Measurements from ENCODE around the gene SETBP1.

- TF ChIP-seq SIN3A (IDR thresholded peaks at IDR 0.05; ENCODE audit: borderline replicate concordance, insufficient read depth, low read depth, low read length): no peak
- TF ChIP-seq, protein P1, sequence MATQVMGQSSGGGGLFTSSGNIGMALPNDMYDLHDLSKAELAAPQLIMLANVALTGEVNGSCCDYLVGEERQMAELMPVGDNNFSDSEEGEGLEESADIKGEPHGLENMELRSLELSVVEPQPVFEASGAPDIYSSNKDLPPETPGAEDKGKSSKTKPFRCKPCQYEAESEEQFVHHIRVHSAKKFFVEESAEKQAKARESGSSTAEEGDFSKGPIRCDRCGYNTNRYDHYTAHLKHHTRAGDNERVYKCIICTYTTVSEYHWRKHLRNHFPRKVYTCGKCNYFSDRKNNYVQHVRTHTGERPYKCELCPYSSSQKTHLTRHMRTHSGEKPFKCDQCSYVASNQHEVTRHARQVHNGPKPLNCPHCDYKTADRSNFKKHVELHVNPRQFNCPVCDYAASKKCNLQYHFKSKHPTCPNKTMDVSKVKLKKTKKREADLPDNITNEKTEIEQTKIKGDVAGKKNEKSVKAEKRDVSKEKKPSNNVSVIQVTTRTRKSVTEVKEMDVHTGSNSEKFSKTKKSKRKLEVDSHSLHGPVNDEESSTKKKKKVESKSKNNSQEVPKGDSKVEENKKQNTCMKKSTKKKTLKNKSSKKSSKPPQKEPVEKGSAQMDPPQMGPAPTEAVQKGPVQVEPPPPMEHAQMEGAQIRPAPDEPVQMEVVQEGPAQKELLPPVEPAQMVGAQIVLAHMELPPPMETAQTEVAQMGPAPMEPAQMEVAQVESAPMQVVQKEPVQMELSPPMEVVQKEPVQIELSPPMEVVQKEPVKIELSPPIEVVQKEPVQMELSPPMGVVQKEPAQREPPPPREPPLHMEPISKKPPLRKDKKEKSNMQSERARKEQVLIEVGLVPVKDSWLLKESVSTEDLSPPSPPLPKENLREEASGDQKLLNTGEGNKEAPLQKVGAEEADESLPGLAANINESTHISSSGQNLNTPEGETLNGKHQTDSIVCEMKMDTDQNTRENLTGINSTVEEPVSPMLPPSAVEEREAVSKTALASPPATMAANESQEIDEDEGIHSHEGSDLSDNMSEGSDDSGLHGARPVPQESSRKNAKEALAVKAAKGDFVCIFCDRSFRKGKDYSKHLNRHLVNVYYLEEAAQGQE (IDR thresholded peaks at IDR 0.05; ENCODE audit: insufficient read depth in 1 of 2, low read depth in 2 of 2, low read length in 1 of 2): no peak
- TF ChIP-seq, protein P2, sequence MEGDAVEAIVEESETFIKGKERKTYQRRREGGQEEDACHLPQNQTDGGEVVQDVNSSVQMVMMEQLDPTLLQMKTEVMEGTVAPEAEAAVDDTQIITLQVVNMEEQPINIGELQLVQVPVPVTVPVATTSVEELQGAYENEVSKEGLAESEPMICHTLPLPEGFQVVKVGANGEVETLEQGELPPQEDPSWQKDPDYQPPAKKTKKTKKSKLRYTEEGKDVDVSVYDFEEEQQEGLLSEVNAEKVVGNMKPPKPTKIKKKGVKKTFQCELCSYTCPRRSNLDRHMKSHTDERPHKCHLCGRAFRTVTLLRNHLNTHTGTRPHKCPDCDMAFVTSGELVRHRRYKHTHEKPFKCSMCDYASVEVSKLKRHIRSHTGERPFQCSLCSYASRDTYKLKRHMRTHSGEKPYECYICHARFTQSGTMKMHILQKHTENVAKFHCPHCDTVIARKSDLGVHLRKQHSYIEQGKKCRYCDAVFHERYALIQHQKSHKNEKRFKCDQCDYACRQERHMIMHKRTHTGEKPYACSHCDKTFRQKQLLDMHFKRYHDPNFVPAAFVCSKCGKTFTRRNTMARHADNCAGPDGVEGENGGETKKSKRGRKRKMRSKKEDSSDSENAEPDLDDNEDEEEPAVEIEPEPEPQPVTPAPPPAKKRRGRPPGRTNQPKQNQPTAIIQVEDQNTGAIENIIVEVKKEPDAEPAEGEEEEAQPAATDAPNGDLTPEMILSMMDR (IDR thresholded peaks at IDR 0.05): no peak
- TF ChIP-seq TCF7L2 (IDR thresholded peaks at IDR 0.05; ENCODE audit: low read depth, low read length): no peak
These were observed 425.7 kb downstream of the SETBP1 start for GRCh38 chr18:45106331-45106774.
